GM18505 (cell line): ENCODE results near the gene MED12L.

ENCODE experiments used
- ATAC-seq: cut with Tn5 transposase; IDR thresholded peaks from one replicate; pipeline ENCODE4 v1.9.1; 2021; ENCODE audit not compliant: unreplicated experiment
- POLR2A ChIP-seq: IDR thresholded peaks from 4 replicates; pipeline ENCODE4 v1.6.1; 2011; ENCODE audit warnings: borderline replicate concordance; ENCODE audit not compliant: insufficient read depth, insufficient read length; ENCODE audit errors: extremely low read depth

The MED12L gene

GRCh38 chr3:151393146-151393830, 307.8 kb downstream of the MED12L start:
- ATAC-seq: no peak
- TF ChIP-seq POLR2A: no peak

GRCh38 chr3:151393941-151394340, 308.5 kb downstream of the MED12L start:
- no peak for ATAC-seq
- no peak for TF ChIP-seq POLR2A

- ATAC-seq: no peak
- no peak for TF ChIP-seq POLR2A
Observed at GRCh38 chr3:151394611-151395010, 309.1 kb downstream of the MED12L start.

- no peak for ATAC-seq
- no peak for TF ChIP-seq POLR2A
Observed at GRCh38 chr3:151395806-151396205, 310.3 kb downstream of the MED12L start.

GRCh38 chr3:151398895-151399294, 313.4 kb downstream of the MED12L start:
- no peak for ATAC-seq
- no peak for TF ChIP-seq POLR2A

- no peak for TF ChIP-seq POLR2A
- ATAC-seq: no peak
Observed at GRCh38 chr3:151400341-151400740, 314.9 kb downstream of the MED12L start.

GRCh38 chr3:151402349-151402748, 316.9 kb downstream of the MED12L start:
- no peak for ATAC-seq

GRCh38 chr3:151403246-151403645, 317.8 kb downstream of the MED12L start:
- no peak for ATAC-seq
- TF ChIP-seq POLR2A: no peak

More at GRCh38 chr3:151402349-151402748, 316.9 kb downstream of the MED12L start:
- TF ChIP-seq POLR2A: no peak

- TF ChIP-seq POLR2A: no peak
Observed at GRCh38 chr3:151404316-151404715, 318.9 kb downstream of the MED12L start.

GRCh38 chr3:151407928-151408327, 322.5 kb downstream of the MED12L start:
- TF ChIP-seq POLR2A: no peak
- ATAC-seq: no peak

More at GRCh38 chr3:151404316-151404715, 318.9 kb downstream of the MED12L start:
- peak; percentile 59 for ATAC-seq

- no peak for TF ChIP-seq POLR2A
- no peak for ATAC-seq
Observed at GRCh38 chr3:151410891-151411559, 325.6 kb downstream of the MED12L start.

- no peak for ATAC-seq
- TF ChIP-seq POLR2A: no peak
Observed at GRCh38 chr3:151412989-151413388, 327.5 kb downstream of the MED12L start.

- ATAC-seq: no peak
- no peak for TF ChIP-seq POLR2A
Observed at GRCh38 chr3:151415289-151415688, 329.8 kb downstream of the MED12L start.

GRCh38 chr3:151419806-151420205, 334.3 kb downstream of the MED12L start:
- no peak for ATAC-seq
- no peak for TF ChIP-seq POLR2A
